Measurements from ENCODE around the gene FAM110C.
A peak's percentile ranks its signal among the peaks of the same experiment; 100 is the strongest.
"Not testable (repeated sequence)": the region's sequence is repeated elsewhere in the genome, so short reads cannot be mapped to it uniquely, and the experiment has no call there.

The FAM110C gene

GRCh38 chr2:42788-43187, 3.5 kb downstream of the FAM110C start:
- no peak for DNase-seq

GRCh38 chr2:40465-40864, 5.8 kb downstream of the FAM110C start:
- DNase-seq = no peak

DNA sequence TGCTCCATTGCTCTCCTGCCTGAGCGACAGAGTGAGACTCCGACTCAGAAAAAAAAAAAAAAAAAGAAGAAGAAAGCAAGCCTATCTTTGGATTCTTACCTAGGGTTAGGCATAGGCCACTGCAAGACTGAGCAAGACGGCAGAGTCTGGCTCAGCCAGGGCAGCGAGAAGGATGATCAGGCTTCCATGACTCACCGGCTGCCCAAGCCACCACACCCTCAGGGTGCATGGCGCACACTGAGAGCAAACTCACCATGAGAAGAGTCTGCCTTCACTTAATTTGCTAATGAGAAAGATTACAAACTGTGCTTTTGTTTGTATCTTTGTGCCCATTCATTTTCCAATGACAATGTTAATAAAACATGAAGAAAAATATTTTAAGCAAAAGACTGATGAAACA, 8.2 kb downstream of the FAM110C start:
- no peak for DNase-seq

DNA sequence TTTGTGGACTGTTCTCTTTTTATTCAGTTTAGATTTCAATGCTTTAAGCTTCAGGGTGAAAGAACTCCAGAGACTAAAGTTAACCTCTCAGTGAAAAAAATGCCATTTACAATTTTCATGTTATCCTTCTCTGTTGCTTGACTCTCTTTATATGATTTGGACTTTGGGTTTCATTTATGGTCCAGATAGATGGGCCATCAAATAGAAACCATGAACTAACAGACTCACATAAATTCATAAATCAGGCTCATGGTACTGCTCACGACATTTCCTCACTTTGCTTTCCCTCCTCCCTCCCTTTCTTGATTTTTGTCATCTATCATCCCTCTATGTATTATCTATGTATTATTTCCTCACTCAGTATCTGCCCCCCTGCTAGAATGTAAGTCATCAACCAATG, 10.0 kb downstream of the FAM110C start:
- DNase-seq = no peak

DNA sequence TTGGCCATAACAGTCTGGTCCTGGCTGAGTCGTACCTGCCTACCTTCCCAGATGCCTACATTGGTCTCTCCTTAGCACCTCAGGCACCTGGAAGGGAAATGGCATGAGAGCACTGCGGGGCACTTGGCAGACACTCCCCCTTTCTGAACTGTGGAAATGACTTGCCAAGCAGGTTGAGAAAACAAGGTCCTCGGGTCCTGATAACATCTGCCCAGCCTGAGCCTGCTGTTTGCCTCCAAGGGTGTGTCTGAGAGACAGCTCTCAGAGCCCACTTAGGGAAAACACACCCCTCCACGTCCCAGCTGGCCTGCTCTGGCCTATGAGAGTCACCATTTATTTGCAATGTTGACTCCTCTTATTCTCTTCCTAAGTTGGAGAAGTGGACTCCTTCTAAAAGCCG, 10.5 kb downstream of the FAM110C start:
- DNase-seq = no peak

- no peak for DNase-seq
These were observed 12.7 kb downstream of the FAM110C start for GRCh38 chr2:33620-34019.

GRCh38 chr2:32068-32467, 14.2 kb downstream of the FAM110C start:
- DNase-seq = no peak

GRCh38 chr2:29253-29652, 17.1 kb downstream of the FAM110C start:
- DNase-seq = no peak

GRCh38 chr2:28406-28975, 17.8 kb downstream of the FAM110C start:
- no peak for DNase-seq

DNA sequence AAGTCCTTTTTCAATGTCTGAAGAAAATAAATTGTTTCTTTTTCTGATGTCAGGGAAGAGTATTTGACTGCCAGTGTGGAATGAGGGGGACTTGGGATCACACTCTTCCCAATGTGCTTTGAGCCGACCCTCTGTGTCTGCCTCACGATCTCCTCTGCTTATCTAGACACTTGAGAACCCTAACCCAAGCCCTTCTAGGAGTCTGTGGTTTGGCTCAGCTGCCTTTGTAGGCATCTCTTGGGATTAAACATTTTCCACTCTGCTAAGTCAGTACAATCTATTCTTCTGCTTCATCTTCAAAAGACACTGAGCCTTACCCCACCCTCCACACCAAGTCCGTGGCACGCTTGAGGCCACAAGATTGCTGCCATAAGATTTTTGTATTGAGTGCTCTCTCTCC, 19.4 kb downstream of the FAM110C start:
- no peak for DNase-seq

DNA sequence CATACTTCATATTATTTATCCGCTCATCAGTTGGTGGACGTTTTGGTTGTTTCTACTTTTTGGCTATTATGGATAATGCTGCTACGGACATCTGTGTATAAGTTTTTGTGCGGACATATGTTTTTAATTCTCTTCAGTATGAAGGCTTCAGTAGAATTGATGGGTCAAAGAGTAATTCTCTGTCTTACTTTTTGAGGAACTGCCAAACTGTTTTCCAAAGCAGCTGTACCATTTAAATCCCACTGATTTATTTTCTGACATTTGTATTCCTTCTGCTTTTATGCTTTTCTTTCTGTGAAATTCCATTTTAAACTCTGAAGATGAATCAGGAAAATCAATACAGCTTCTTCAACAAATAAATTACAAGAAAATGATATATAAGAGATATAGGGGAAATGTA, 20.8 kb downstream of the FAM110C start:
- no peak for DNase-seq

DNA sequence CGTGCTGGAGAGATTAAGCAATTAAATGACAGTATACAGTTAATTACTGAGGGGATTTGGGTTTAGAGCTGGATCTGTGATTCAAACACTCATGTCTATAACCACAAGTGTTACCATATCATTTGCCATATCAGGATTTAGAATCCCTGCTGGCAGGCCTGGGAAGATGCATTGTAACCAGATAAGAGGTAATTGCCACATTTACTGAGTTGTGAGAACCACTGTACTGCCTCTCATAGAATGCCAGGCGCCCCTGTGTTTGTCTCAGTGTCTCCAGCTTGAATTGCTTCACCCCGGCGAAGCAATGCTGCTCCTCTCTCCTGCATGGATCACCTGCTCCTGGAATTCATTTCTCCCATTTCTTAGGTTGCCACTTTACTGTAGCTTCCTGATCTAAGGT, 21.7 kb downstream of the FAM110C start:
- DNase-seq = not testable (repeated sequence)

DNA sequence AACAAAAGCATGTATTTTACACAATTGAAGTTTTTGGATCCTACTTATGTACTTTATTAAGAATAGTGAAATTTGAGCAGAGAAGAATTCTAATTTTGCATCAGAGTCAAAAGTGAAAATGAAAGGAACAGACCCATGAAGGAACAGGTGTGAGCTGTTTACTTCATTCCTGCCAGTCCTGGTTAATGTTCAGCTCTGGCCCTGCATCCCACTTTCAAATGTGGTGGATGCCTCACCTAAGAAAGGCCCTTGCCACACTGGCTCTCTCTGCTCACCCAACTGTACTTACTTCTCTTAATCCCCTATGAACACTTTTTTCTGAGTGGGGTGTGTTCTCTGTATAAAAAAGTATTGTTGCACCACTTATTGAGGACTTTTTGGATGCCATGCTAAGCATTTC, 22.2 kb downstream of the FAM110C start:
- no peak for DNase-seq

- DNase-seq = no peak
These were observed 23.0 kb downstream of the FAM110C start for GRCh38 chr2:23283-23682.

DNA sequence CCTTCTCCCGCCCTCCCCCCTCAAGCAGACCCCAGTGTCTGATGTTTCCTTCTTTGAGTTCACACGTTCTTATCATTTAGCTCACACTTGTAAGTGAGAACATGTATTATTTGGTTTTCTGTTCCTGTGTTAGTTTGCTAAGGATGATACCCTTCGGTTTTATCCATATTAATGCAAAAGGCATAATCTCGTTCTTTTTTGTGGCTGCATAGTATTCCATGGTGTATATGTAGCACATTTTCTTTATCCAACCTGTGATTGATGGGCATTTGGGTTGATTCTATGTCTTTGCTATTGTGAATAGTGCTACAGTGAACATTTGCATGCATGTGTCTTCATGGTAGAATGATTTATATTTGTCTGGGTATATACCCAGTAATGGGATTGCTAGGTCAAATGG, 24.1 kb downstream of the FAM110C start:
- DNase-seq = not testable (repeated sequence)

GRCh38 chr2:20259-20658, 26.0 kb downstream of the FAM110C start:
- not testable (repeated sequence) for DNase-seq

DNA sequence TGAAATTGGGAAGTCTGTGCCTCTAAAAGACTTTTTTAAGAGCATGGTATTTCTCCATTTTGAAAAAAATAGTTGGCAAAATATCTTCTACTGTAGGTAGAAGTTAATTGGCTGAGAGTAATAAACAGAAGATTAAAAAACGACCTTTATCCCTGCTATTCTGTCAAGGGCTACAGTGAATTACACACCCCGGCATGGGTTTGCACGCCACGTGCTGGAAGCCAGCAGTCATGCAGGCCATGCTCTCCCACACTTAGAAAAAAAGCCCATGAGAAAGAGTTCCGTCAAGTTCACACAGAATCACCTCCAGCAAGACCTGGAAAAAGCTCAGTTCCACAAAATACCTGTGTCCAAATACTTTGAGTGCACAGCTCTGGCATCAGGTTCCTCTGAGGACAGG, 26.8 kb downstream of the FAM110C start:
- DNase-seq = no peak

DNA sequence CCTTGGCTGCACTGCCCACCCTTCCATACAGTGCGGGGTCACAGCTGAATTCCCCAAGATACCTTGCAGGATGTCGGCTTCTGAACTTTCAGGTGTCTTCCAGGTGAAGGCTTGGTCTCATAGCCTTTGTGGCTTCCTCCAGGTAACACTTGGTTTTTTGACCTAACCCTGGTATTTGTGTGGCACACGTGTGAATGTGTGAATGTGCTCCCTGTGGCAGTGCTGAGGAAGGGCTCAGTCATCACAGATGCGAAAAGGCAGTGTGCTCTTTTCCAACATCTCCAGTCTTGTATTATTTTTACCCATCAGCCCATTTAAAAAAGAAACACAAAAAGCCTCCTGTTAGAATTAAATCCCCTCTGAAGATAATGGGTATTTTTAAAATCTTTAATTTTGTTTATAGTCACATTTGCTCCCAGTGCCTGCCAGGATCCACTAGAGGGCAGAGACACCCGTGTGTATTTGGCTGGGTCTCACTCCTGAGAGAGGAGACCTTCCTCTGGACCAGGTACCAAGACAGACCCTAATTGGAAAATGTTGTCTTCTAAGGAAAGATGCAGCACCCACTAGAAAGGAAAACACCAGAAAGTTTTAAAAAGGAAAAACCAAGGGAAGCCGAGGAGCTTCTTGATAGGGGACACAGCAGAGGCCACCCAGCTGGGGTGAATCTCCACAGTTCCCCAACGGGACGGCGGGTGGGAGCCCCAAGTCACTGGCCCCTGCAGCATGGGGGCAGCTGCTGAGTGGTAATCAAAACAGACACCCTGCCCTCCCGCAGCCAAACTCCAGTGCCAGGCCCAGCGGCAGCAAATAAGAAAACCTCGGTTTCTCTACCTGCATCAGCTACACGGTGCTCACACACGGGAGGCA, 27.7 kb downstream of the FAM110C start:
- no peak for DNase-seq

- DNase-seq = not testable (repeated sequence)
These were observed 30.4 kb downstream of the FAM110C start for GRCh38 chr2:15916-16315.

DNA sequence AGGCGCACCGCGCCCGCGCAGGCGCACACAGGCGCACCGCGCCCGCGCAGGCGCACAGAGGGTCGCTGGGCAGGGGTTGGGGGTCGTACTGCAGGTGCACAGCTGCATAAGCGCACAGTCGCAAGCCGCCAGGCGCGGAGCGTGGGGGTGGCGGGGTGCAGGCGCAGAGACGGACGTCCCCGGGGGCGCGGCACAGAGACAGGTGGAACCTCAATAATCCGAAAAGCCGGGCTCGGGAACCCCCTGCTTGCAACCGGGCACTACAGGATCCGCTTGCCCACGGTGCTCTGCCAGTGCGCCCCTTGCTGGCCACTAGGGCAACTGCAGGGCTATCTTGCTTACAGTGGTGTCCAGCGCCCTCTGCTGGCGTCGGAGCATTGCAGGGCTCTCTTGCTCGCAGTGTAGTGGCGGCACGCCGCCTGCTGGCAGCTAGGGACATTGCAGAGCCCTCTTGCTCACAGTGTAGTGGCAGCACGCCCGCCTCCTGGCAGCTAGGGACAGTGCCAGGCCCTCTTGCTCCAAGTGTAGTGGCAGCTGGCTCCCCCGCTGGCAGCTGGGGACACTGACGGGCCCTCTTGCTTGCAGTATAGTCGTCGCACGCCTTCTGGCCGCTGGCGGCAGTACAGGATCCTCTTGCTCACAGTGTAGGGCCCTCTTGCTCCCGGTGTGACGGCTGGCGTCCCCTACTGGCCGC, 34.9 kb downstream of the FAM110C start:
- peak; percentile 50 for DNase-seq

DNA sequence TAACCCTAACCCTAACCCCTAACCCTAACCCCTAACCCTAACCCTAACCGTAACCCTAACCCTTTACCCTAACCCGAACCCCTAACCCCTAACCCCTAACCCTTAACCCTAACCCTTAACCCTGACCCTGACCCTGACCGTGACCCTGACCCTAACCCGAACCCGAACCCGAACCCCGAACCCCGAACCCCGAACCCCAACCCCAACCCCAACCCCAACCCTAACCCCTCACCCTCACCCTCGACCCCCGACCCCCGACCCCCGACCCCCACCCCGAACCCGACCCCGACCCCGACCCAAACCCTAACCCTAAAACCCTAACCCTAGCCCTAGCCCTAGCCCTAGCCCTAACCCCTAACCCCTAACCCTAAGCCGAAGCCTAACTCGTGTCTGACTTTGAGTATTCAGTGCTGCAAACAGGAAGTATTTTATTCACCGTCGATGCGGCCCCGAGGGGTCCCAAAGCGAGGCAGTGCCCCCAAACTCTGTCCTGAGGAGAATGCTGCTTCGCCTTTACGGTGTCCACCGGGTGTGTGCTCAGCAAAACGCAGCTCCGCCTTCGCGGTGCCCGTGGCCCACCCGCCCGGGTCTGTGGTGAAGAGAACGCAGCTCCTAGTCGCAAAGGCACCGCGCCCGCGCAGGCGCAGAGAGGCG, 36.0 kb downstream of the FAM110C start:
- no peak for DNase-seq

Measured in stimulated activated CD4-positive, alpha-beta T cell treated with anti-CD3 and anti-CD28 coated beads, Interleukin-12 subunit alpha, Interleukin-12 subunit beta, amount 100 ng/mL, for 4 hours (primary cell).